Large intestine (tissue), 3 donors: ENCODE measurements around the gene BRD9. TPM values are rescaled to one million over a fixed set of nuclear protein-coding genes. Genes with fewer than 3 reads are reported as not detected.

ENCODE experiments used
- DNase-seq, 2 donors: peaks; one replicate each; pipeline versions ENCODE4 v3.0.0 to v3.0.0-alpha.2; 2013
- H3K27ac ChIP-seq: one replicate; pipeline ENCODE4 v1.5.1; 2013; ENCODE audit warnings: low read length
- H3K27me3 ChIP-seq: 2 replicates; pipeline ENCODE4 v1.6.1; 2013; ENCODE audit warnings: low read length; ENCODE audit not compliant: control insufficient read depth, insufficient read depth
- H3K36me3 ChIP-seq: 2 replicates; pipeline ENCODE4 v1.6.1; 2013; ENCODE audit warnings: low read length; ENCODE audit not compliant: control insufficient read depth, insufficient read depth
- H3K4me1 ChIP-seq: one replicate; pipeline ENCODE4 v1.6.1; 2013; ENCODE audit warnings: low read length; ENCODE audit not compliant: control insufficient read depth, insufficient read depth
- H3K4me3 ChIP-seq: one replicate; pipeline ENCODE4 v1.5.1; 2013; ENCODE audit warnings: low read length
- H3K9me3 ChIP-seq: one replicate; pipeline ENCODE4 v1.6.1; 2013; ENCODE audit warnings: mild to moderate bottlenecking, low read depth, low read length, moderate library complexity; ENCODE audit not compliant: control insufficient read depth
- WGBS: methylation state at CpG from one replicate; pipeline ENCODE4 v1.1.5; 2013; ENCODE audit warnings: low lambda C conversion rate; ENCODE audit not compliant: insufficient coverage; 5-methylcytosine and 5-hydroxymethylcytosine counted together
- polyA plus RNA-seq: library from polyadenylated mRNA; unstranded; fragments of 120-200 nt; gene quantifications from one replicate; pipeline ENCODE4 v1.2.1, GENCODE V29; 2013

BRD9 gene
- polyA plus RNA-seq, 1 donor, result 36.2 TPM

GRCh38 chr5:865771-866170 lies 26.8 kb downstream of the BRD9 start:
- H3K36me3 ChIP-seq, result peaks cover 81% of the 10 kb centered on the region
- no peak overlapping the region for H3K27ac ChIP-seq
- DNase-seq, result no peak
- no peaks in the 10 kb centered on the region for H3K27me3 ChIP-seq
- H3K4me1 ChIP-seq, result peaks cover 19% of the 10 kb centered on the region
- no CpG with 5 or more reads among the region's 10 CpGs for WGBS
- H3K9me3 ChIP-seq, result no peaks in the 10 kb centered on the region
- no peak overlapping the region for H3K4me3 ChIP-seq

GRCh38 chr5:865168-865521 lies 27.5 kb downstream of the BRD9 start:
- no CpG with 5 or more reads among the region's 24 CpGs for whole genome bisulfite sequencing
- H3K36me3 ChIP-seq, result peaks cover 75% of the 10 kb centered on the region
- H3K9me3 ChIP-seq, result no peaks in the 10 kb centered on the region
- DNase-seq, result no peak
- peaks cover 19% of the 10 kb centered on the region for H3K4me1 ChIP-seq
- no peak overlapping the region for H3K27ac ChIP-seq
- no peak overlapping the region for H3K4me3 ChIP-seq
- no peaks in the 10 kb centered on the region for H3K27me3 ChIP-seq

GRCh38 chr5:864492-865167 lies 28.0 kb downstream of the BRD9 start:
- no CpG with 5 or more reads among the region's 15 CpGs for WGBS
- Histone ChIP-seq H3K27ac (no peak overlapping the region), H3K9me3 (no peaks in the 10 kb centered on the region), H3K4me1 (peaks cover 19% of the 10 kb centered on the region), H3K36me3 (peaks cover 72% of the 10 kb centered on the region), H3K27me3 (no peaks in the 10 kb centered on the region), H3K4me3 (no peak overlapping the region)
- no peak for DNase-seq

- Histone ChIP-seq H3K4me1 (peaks cover 17% of the 10 kb centered on the region), H3K9me3 (no peaks in the 10 kb centered on the region), H3K27ac (no peak overlapping the region), H3K27me3 (no peaks in the 10 kb centered on the region), H3K36me3 (peaks cover 60% of the 10 kb centered on the region), H3K4me3 (no peak overlapping the region)
- no peak for DNase-seq
- no CpG with 5 or more reads among the region's 16 CpGs for WGBS
These were observed 29.3 kb downstream of the BRD9 start for GRCh38 chr5:863244-863805.

GRCh38 chr5:862367-863243 lies 30.0 kb downstream of the BRD9 start:
- no peak for DNase-seq
- Histone ChIP-seq H3K27ac (no peak overlapping the region), H3K9me3 (no peaks in the 10 kb centered on the region), H3K36me3 (peaks cover 56% of the 10 kb centered on the region), H3K27me3 (no peaks in the 10 kb centered on the region), H3K4me1 (peaks cover 11% of the 10 kb centered on the region), H3K4me3 (no peak overlapping the region)
- no CpG with 5 or more reads among the region's 25 CpGs for WGBS

- H3K9me3 ChIP-seq, result peaks cover 2% of the 10 kb centered on the region
- no peak overlapping the region for H3K4me3 ChIP-seq
- DNase-seq, result no peak
- no peak overlapping the region for H3K27ac ChIP-seq
- no peaks in the 10 kb centered on the region for H3K27me3 ChIP-seq
- peaks cover 5% of the 10 kb centered on the region for H3K4me1 ChIP-seq
- peaks cover 53% of the 10 kb centered on the region for H3K36me3 ChIP-seq
- WGBS, result no CpG with 5 or more reads among the region's 22 CpGs
These were observed 30.9 kb downstream of the BRD9 start for GRCh38 chr5:861442-862366.

- no CpG with 5 or more reads among the region's 15 CpGs for WGBS
- no peak overlapping the region for H3K4me3 ChIP-seq
- H3K27ac ChIP-seq, result no peak overlapping the region
- no peaks in the 10 kb centered on the region for H3K27me3 ChIP-seq
- no peak for DNase-seq
- H3K4me1 ChIP-seq, result peaks cover 3% of the 10 kb centered on the region
- peaks cover 4% of the 10 kb centered on the region for H3K9me3 ChIP-seq
- H3K36me3 ChIP-seq, result peaks cover 43% of the 10 kb centered on the region
These were observed 32.0 kb downstream of the BRD9 start for GRCh38 chr5:860506-861150.

GRCh38 chr5:859798-860296 lies 32.8 kb downstream of the BRD9 start:
- Histone ChIP-seq H3K27ac (no peak overlapping the region), H3K9me3 (peaks cover 4% of the 10 kb centered on the region), H3K4me1 (peaks cover 3% of the 10 kb centered on the region), H3K4me3 (no peak overlapping the region), H3K27me3 (no peaks in the 10 kb centered on the region), H3K36me3 (peaks cover 35% of the 10 kb centered on the region)
- DNase-seq, result no peak
- WGBS, result no CpG with 5 or more reads among the region's 16 CpGs

GRCh38 chr5:859391-859790 lies 33.2 kb downstream of the BRD9 start:
- Histone ChIP-seq H3K36me3 (peaks cover 30% of the 10 kb centered on the region), H3K4me1 (peaks cover 3% of the 10 kb centered on the region), H3K27me3 (no peaks in the 10 kb centered on the region), H3K4me3 (no peak overlapping the region), H3K9me3 (peaks cover 4% of the 10 kb centered on the region), H3K27ac (no peak overlapping the region)
- peak; percentile 37 to 73 for DNase-seq
- WGBS, result no CpG with 5 or more reads among the region's 16 CpGs
